Breast epithelium (tissue), 3 donors: ENCODE measurements around the gene CNTNAP2.

Experiments used
- CTCF ChIP-seq, 3 donors: fragments of 450-650 bp; IDR thresholded peaks; one replicate each; pipeline ENCODE4 v1.5.1; 2016 to 2017; ENCODE audit warnings: antibody characterized with exemption in 3 of 3, mild to moderate bottlenecking in 3 of 3, moderate library complexity in 3 of 3
- POLR2A ChIP-seq: fragments of 450-650 bp; IDR thresholded peaks from one replicate; pipeline ENCODE4 v1.6.1; 2016; ENCODE audit warnings: antibody characterized with exemption, mild to moderate bottlenecking, moderate library complexity
- POLR2AphosphoS5 ChIP-seq, 3 donors: sonication (generic); formaldehyde crosslinking; IDR thresholded peaks; one replicate each; pipeline ENCODE4 v1.6.1; 2017; ENCODE audit warnings: antibody characterized with exemption in 3 of 3

- no peak for TF ChIP-seq CTCF (IDR thresholded peaks at IDR 0.05)
- TF ChIP-seq POLR2A, result no peak
- TF ChIP-seq POLR2AphosphoS5 (IDR thresholded peaks at IDR 0.05), result no peak
Observed at GRCh38 chr7:147428075-147428474, 1311.5 kb downstream of the CNTNAP2 start.
